HUES6 (cell line): ENCODE results near the gene MPZL2.

Source experiments
- H3K27ac ChIP-seq: 2 replicates; pipeline ENCODE4 v1.7.0; 2013; ENCODE audit warnings: low read depth, mild to moderate bottlenecking, low read length, inconsistent platforms
- H3K27me3 ChIP-seq: 2 replicates; pipeline ENCODE4 v1.6.1; 2013; ENCODE audit warnings: low read length; ENCODE audit not compliant: control insufficient read depth, insufficient read depth
- H3K36me3 ChIP-seq: 2 replicates; pipeline ENCODE4 v1.6.1; 2013; ENCODE audit warnings: low read length; ENCODE audit not compliant: control insufficient read depth, insufficient read depth
- H3K4me1 ChIP-seq: 2 replicates; pipeline ENCODE4 v1.6.1; 2013; ENCODE audit warnings: low read length; ENCODE audit not compliant: control insufficient read depth, insufficient read depth
- H3K4me3 ChIP-seq: 2 replicates; pipeline ENCODE4 v1.5.1; 2013; ENCODE audit warnings: low read depth, low read length
- H3K9ac ChIP-seq: one replicate; pipeline ENCODE4 v1.6.1; 2013; ENCODE audit warnings: mild to moderate bottlenecking, low read length
- H3K9me3 ChIP-seq: 2 replicates; pipeline ENCODE4 v1.6.1; 2013; ENCODE audit warnings: low read depth, low read length; ENCODE audit not compliant: control insufficient read depth, insufficient read depth

MPZL2 gene

DNA sequence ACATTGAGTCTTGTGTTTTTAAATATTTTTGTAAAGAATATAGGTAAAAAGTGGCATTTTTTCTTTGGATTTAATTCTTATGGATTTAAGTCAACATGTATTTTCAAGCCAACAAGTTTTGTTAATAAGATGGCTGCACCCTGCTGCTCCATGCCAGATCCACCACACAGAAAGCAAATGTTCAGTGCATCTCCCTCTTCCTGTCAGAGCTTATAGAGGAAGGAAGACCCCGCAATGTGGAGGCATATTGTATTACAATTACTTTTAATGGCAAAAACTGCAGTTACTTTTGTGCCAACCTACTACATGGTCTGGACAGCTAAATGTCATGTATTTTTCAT lies 40.1 kb upstream of the MPZL2 start:
- no peaks in the 10 kb centered on the region for H3K36me3 ChIP-seq
- no peak overlapping the region for H3K9ac ChIP-seq
- H3K27ac ChIP-seq = no peak overlapping the region
- no peak overlapping the region for H3K4me3 ChIP-seq
- H3K9me3 ChIP-seq = no peaks in the 10 kb centered on the region
- H3K4me1 ChIP-seq = no peaks in the 10 kb centered on the region
- H3K27me3 ChIP-seq = peaks cover 5% of the 10 kb centered on the region; the same call in 1 of the 2 replicates

- Histone ChIP-seq H3K4me3 (no peak overlapping the region), H3K9ac (no peak overlapping the region), H3K27ac (no peak overlapping the region), H3K9me3 (no peaks in the 10 kb centered on the region), H3K36me3 (no peaks in the 10 kb centered on the region), H3K4me1 (no peaks in the 10 kb centered on the region), H3K27me3 (peaks cover 5% of the 10 kb centered on the region; the same call in 1 of the 2 replicates)
These were observed 37.6 kb upstream of the MPZL2 start for GRCh38 chr11:118301600-118302195.

GRCh38 chr11:118295815-118296454 lies 31.8 kb upstream of the MPZL2 start:
- no peak overlapping the region for H3K4me3 ChIP-seq
- no peaks in the 10 kb centered on the region for H3K9me3 ChIP-seq
- no peak overlapping the region for H3K9ac ChIP-seq
- no peaks in the 10 kb centered on the region for H3K36me3 ChIP-seq
- H3K27me3 ChIP-seq = peaks cover 5% of the 10 kb centered on the region; the same call in 1 of the 2 replicates
- no peak overlapping the region for H3K27ac ChIP-seq
- H3K4me1 ChIP-seq = no peaks in the 10 kb centered on the region

DNA sequence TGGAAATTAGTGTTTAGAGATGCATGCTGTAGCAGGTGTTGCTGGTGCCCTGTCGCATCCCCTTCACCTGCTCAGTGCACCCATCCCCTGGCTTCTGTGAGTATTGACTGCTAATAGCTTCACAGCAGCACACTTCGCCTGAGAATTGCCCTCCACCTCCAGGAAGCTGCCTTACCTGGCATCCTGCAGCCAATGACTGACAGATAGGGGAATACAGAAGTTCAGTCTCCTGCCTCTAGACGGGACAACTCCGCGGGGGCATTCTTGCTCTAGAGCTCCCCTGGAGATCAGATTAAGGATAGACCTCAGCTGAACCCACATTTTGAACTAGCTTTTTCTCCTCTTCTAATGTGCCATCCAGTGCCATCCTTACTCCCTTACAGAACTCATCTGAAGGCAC lies 31.1 kb upstream of the MPZL2 start:
- no peaks in the 10 kb centered on the region for H3K9me3 ChIP-seq
- H3K27me3 ChIP-seq = no peaks in the 10 kb centered on the region
- no peak overlapping the region for H3K9ac ChIP-seq
- H3K27ac ChIP-seq = no peak overlapping the region
- H3K4me1 ChIP-seq = no peaks in the 10 kb centered on the region
- no peaks in the 10 kb centered on the region for H3K36me3 ChIP-seq
- H3K4me3 ChIP-seq = no peak overlapping the region

GRCh38 chr11:118294053-118294452 lies 30.0 kb upstream of the MPZL2 start:
- no peaks in the 10 kb centered on the region for H3K4me1 ChIP-seq
- H3K9me3 ChIP-seq = no peaks in the 10 kb centered on the region
- no peaks in the 10 kb centered on the region for H3K36me3 ChIP-seq
- no peak overlapping the region for H3K4me3 ChIP-seq
- H3K9ac ChIP-seq = no peak overlapping the region
- no peak overlapping the region for H3K27ac ChIP-seq
- H3K27me3 ChIP-seq = no peaks in the 10 kb centered on the region

- H3K4me3 ChIP-seq = no peak overlapping the region
These were observed 27.5 kb upstream of the MPZL2 start for GRCh38 chr11:118291477-118292135.

GRCh38 chr11:118290923-118291322 lies 26.8 kb upstream of the MPZL2 start:
- Histone ChIP-seq H3K9me3 (no peaks in the 10 kb centered on the region), H3K4me1 (no peaks in the 10 kb centered on the region), H3K4me3 (no peak overlapping the region), H3K27me3 (no peaks in the 10 kb centered on the region), H3K27ac (no peak overlapping the region), H3K9ac (no peak overlapping the region), H3K36me3 (no peaks in the 10 kb centered on the region)

More at GRCh38 chr11:118291477-118292135, 27.5 kb upstream of the MPZL2 start:
- H3K36me3 ChIP-seq = no peaks in the 10 kb centered on the region
- no peaks in the 10 kb centered on the region for H3K4me1 ChIP-seq
- no peaks in the 10 kb centered on the region for H3K9me3 ChIP-seq
- H3K9ac ChIP-seq = no peak overlapping the region
- H3K27ac ChIP-seq = no peak overlapping the region
- H3K27me3 ChIP-seq = no peaks in the 10 kb centered on the region

GRCh38 chr11:118289401-118289800 lies 25.3 kb upstream of the MPZL2 start:
- no peaks in the 10 kb centered on the region for H3K9me3 ChIP-seq
- no peak overlapping the region for H3K9ac ChIP-seq

GRCh38 chr11:118287006-118287405 lies 22.9 kb upstream of the MPZL2 start:
- Histone ChIP-seq H3K9ac (no peak overlapping the region), H3K9me3 (no peaks in the 10 kb centered on the region), H3K36me3 (no peaks in the 10 kb centered on the region), H3K4me3 (no peak overlapping the region), H3K4me1 (no peaks in the 10 kb centered on the region), H3K27me3 (no peaks in the 10 kb centered on the region), H3K27ac (no peak overlapping the region)

More at GRCh38 chr11:118289401-118289800, 25.3 kb upstream of the MPZL2 start:
- H3K27ac ChIP-seq = no peak overlapping the region
- no peaks in the 10 kb centered on the region for H3K4me1 ChIP-seq
- H3K4me3 ChIP-seq = no peak overlapping the region
- no peaks in the 10 kb centered on the region for H3K27me3 ChIP-seq
- H3K36me3 ChIP-seq = no peaks in the 10 kb centered on the region

DNA sequence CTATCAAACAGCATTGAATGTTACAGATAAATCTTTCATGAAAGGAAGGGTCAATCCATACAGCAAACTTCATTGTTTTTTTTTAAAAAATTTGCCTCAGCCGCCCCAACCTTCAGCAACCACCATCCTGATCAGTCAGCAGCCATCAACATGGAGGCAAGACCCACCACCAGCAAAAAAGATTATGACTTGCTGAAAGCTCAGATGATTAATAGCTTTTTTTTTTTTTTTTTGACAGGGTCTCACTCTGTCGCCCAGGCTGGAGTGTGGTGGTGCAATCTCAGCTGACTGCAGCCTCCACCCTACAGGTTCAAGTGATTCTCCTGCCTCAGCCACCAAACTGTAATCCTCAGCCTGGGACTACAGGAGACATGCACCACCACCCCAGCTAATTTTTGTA lies 22.4 kb upstream of the MPZL2 start:
- H3K27me3 ChIP-seq = no peaks in the 10 kb centered on the region
- no peak overlapping the region for H3K9ac ChIP-seq
- H3K9me3 ChIP-seq = no peaks in the 10 kb centered on the region
- H3K36me3 ChIP-seq = no peaks in the 10 kb centered on the region
- no peak overlapping the region for H3K4me3 ChIP-seq
- H3K4me1 ChIP-seq = no peaks in the 10 kb centered on the region
- no peak overlapping the region for H3K27ac ChIP-seq

DNA sequence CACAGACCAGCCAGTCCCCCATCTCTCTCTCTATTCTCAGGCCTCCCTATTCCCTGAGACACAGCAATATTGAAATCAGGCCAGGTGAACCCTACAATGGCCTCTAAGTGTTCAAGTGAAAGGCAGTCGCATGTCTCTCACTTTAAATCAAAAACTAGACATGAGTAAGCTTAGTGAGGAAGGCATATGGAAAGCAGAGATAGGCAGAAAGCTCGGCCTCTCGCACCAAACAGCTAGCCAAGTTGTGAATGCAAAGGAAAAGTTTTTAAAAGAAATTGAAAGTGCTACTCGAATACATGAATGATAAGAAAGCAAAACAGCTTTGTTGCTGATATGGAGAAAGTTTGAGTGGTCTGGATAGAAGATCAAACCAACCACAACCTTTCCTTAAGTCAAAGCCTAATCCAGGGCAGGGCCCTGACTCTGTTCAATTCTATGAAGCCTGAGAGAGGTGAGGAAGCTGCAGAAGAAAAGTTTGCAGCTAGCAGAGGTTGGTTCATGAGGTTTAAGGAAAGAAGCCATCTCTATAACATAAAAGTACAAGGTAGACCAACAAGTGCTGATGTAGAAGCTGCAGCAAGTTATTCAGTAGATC lies 19.8 kb upstream of the MPZL2 start:
- H3K36me3 ChIP-seq = no peaks in the 10 kb centered on the region
- no peaks in the 10 kb centered on the region for H3K9me3 ChIP-seq
- no peak overlapping the region for H3K4me3 ChIP-seq
- H3K4me1 ChIP-seq = no peaks in the 10 kb centered on the region
- H3K9ac ChIP-seq = no peak overlapping the region
- H3K27ac ChIP-seq = no peak overlapping the region
- H3K27me3 ChIP-seq = no peaks in the 10 kb centered on the region
